Measurements from ENCODE around the gene MGAT3. TPM values are rescaled to one million over a fixed set of nuclear protein-coding genes. Genes with fewer than 3 reads are reported as not detected.

Gene MGAT3
- total and polyA plus RNA-seq, 2 donors (not counting 3 experiments of a cell fraction or from before 2014, with no cell fraction given), result not detected

DNA sequence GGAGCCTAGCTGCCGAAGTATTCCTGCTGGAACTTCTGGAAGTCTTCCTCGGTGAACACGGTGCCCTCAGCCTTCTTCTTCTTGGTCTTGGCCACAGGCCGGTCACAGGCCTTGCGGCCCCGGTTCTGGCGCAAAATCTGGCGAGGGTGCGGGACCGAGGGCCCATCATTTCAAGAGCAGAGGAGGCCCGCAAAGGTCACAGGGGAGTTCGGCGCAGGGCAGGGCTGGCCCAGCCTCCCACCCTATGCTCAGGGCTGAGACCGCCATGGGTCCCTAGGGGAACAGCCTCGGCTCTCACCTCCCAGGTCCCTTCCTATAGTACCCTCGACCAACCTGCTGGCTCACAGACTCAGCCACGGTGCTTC lies 72.7 kb downstream of the MGAT3 start:
- no peaks in the 10 kb centered on the region for H3K27me3 ChIP-seq (ENCODE audit: control insufficient read depth in 2 of 2, insufficient read depth in 2 of 2, low read length in 2 of 2)
- H3K79me2 ChIP-seq (ENCODE audit: control insufficient read depth, insufficient read depth, low read length), result peaks cover 40% of the 10 kb centered on the region
- no peak overlapping the region for H3K4me3 ChIP-seq (replicated peaks in 1 of 3; ENCODE audit: insufficient read depth in 1 of 3, low read depth in 1 of 3, low read length in 3 of 3)
- CTCF ChIA-PET, result interaction anchor here (0.7 to 6.4 kb wide), 36 partner anchors 9 to 1370 kb away, joined by 3 to 197 read pairs (median 5); partner anchors contain the start of genes ATF4, MIEF1, RPL3 and TAB1
- TF ChIP-seq POLR2A (IDR thresholded peaks at IDR 0.05; ENCODE audit: low read depth, low read length) (no peak), JUN (IDR thresholded peaks at IDR 0.05; ENCODE audit: borderline replicate concordance, insufficient read depth, insufficient read length, low read depth) (no peak), GATA2 (IDR thresholded peaks at IDR 0.05; ENCODE audit: insufficient read depth, insufficient read length, low read depth, low read length) (no peak), FOS (IDR thresholded peaks at IDR 0.05; ENCODE audit: borderline replicate concordance, insufficient read depth, low read length) (no peak), EZH2 (IDR thresholded peaks at IDR 0.05; ENCODE audit: borderline replicate concordance, low read depth, low read length, severe bottlenecking) (no peak), POLR2AphosphoS5 (IDR thresholded peaks at IDR 0.05; ENCODE audit: insufficient read depth, low read depth, low read length) (no peak), MYC (IDR thresholded peaks at IDR 0.05; ENCODE audit: low read depth, low read length) (no peak)
- TF ChIP-seq, protein P1, sequence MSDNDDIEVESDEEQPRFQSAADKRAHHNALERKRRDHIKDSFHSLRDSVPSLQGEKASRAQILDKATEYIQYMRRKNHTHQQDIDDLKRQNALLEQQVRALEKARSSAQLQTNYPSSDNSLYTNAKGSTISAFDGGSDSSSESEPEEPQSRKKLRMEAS (IDR thresholded peaks at IDR 0.05; ENCODE audit: insufficient read depth, insufficient read length), result no peak
- TF ChIP-seq, protein P2, sequence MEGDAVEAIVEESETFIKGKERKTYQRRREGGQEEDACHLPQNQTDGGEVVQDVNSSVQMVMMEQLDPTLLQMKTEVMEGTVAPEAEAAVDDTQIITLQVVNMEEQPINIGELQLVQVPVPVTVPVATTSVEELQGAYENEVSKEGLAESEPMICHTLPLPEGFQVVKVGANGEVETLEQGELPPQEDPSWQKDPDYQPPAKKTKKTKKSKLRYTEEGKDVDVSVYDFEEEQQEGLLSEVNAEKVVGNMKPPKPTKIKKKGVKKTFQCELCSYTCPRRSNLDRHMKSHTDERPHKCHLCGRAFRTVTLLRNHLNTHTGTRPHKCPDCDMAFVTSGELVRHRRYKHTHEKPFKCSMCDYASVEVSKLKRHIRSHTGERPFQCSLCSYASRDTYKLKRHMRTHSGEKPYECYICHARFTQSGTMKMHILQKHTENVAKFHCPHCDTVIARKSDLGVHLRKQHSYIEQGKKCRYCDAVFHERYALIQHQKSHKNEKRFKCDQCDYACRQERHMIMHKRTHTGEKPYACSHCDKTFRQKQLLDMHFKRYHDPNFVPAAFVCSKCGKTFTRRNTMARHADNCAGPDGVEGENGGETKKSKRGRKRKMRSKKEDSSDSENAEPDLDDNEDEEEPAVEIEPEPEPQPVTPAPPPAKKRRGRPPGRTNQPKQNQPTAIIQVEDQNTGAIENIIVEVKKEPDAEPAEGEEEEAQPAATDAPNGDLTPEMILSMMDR (IDR thresholded peaks at IDR 0.05; ENCODE audit: extremely low read depth in 1 of 2, insufficient read depth in 1 of 2, low read depth in 1 of 2, low read length in 2 of 2), result no peak
- no peak overlapping the region for H2AFZ ChIP-seq (ENCODE audit: low read depth, low read length)
- intact Hi-C loops (cut with micrococcal nuclease) (loop anchor here (1.0 to 10.0 kb wide), 5 partner anchors 9 to 355 kb away; partner anchors contain the start of genes ATF4 and MIEF1), dilution Hi-C loops (cut with MboI; ENCODE audit: extremely low pct_ligation_motif_present, low sequenced_read_pairs) (no loop called here)
- POLR2A ChIA-PET, result interaction anchor here (1.2 to 1.5 kb wide), 2 partner anchors 10 to 210 kb away, joined by 7 to 13 read pairs; partner anchors contain the start of genes ATF4 and RPL3
- H3K27ac ChIP-seq (ENCODE audit: insufficient read depth, low read depth, low read length), result no peak overlapping the region
- DNase-seq (ENCODE audit: low read depth, low spot score) (no peak), FAIRE-seq (no peak)
- no TSS peak for BruUV-seq (replicated peaks)
- H3K9me3 ChIP-seq (replicated peaks; ENCODE audit: control insufficient read depth, insufficient read depth, low read length), result no peaks in the 10 kb centered on the region
- H3K4me2 ChIP-seq (ENCODE audit: insufficient read depth, low read length), result no peak overlapping the region
- no peaks in the 10 kb centered on the region for H4K20me1 ChIP-seq (replicated peaks; ENCODE audit: control insufficient read depth, extremely low read depth, insufficient read depth, low read length)
- H3K36me3 ChIP-seq (ENCODE audit: control insufficient read depth in 2 of 2, extremely low read depth in 1 of 2, insufficient read depth in 2 of 2, low read length in 2 of 2), result peaks cover 0 to 4% of the 10 kb centered on the region in 2 experiments
- H3K4me1 ChIP-seq (ENCODE audit: control insufficient read depth, extremely low read depth, insufficient read depth, low read length), result peaks cover 30% of the 10 kb centered on the region
- no peaks in the 10 kb centered on the region for H3K9me1 ChIP-seq (replicated peaks; ENCODE audit: control insufficient read depth, extremely low read depth, insufficient read depth, low read length)
- no peak overlapping the region for H3K9ac ChIP-seq (replicated peaks; ENCODE audit: extremely low read depth, insufficient read depth, low read length)

Measured in endothelial cell of umbilical vein (primary cell).